ENCODE measurements around the gene ACOT11. TPM values are rescaled to one million over a fixed set of nuclear protein-coding genes. Genes with fewer than 3 reads are reported as not detected.

The ACOT11 gene
- total and polyA plus RNA-seq, 3 donors from 2014 or later, result 4.9 to 33.8 (median 19.1) TPM

DNA sequence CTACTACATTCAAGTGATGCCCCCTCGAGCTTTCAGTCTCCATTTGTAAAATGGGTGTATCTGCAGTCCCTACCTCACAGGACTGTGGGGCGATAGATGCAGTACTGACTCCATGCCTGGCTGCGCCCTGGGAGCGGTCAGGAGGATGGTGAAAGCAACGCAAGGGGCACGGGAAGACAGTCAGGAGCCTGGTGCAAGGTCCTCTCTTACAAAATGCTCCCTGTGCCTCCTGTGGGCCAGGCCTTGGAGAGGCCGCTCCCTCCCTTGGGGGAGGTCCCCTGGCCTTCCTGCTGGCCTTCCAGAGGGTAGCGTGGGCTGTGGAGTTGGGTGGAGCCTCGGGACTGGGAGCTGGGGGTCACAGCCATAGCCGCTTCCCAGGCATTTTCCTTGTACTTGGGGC is 53.7 kb downstream of the ACOT11 start:
- intact Hi-C loops (cut with DNase I; ENCODE audit: low total_unique reads), result no loop called here
- H3K27ac ChIP-seq, result no peak overlapping the region
- no peaks in the 10 kb centered on the region for H3K9me3 ChIP-seq
- H3K36me3 ChIP-seq (ENCODE audit: low read depth, missing control alignments), result no peaks in the 10 kb centered on the region
- H3K4me3 ChIP-seq, result no peak overlapping the region
- no peaks in the 10 kb centered on the region for H3K4me1 ChIP-seq
- no peaks in the 10 kb centered on the region for H3K27me3 ChIP-seq
- 89 to 100% methylated on average over 1 to 7 of the region's 10 CpGs for WGBS, 2 donors
- DNase-seq, result no peak
- TF ChIP-seq, protein P1, sequence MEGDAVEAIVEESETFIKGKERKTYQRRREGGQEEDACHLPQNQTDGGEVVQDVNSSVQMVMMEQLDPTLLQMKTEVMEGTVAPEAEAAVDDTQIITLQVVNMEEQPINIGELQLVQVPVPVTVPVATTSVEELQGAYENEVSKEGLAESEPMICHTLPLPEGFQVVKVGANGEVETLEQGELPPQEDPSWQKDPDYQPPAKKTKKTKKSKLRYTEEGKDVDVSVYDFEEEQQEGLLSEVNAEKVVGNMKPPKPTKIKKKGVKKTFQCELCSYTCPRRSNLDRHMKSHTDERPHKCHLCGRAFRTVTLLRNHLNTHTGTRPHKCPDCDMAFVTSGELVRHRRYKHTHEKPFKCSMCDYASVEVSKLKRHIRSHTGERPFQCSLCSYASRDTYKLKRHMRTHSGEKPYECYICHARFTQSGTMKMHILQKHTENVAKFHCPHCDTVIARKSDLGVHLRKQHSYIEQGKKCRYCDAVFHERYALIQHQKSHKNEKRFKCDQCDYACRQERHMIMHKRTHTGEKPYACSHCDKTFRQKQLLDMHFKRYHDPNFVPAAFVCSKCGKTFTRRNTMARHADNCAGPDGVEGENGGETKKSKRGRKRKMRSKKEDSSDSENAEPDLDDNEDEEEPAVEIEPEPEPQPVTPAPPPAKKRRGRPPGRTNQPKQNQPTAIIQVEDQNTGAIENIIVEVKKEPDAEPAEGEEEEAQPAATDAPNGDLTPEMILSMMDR (IDR thresholded peaks at IDR 0.05), result no peak
- TF ChIP-seq POLR2A (IDR thresholded peaks at IDR 0.05), result no peak

DNA sequence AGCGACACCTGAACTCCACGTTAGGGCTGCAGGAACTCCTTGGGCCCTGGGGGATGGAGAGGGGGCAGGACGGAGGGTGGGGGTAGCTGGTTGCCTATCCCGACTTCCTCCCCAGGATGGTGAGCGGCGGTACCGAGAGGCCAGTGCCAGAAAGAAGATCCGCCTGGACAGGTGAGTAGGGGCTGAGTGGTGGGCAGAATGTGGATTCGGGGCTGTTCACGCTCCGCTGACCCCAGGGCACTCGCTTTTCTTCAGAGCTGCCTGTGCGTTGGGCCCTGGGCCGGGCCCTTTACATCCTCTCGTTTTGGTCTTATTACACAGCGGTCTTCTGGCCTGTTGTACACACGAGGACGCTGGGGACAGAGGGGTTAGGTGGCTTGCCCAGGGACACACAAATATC is 54.5 kb downstream of the ACOT11 start:
- no peak for DNase-seq
- TF ChIP-seq, protein P1 (IDR thresholded peaks at IDR 0.05), result no peak
- no peak for TF ChIP-seq POLR2A (IDR thresholded peaks at IDR 0.05)
- H3K4me3 ChIP-seq, result no peak overlapping the region
- no peak overlapping the region for H3K27ac ChIP-seq
- WGBS, 2 donors, result 89 to 91% methylated on average over 18 of the region's 18 CpGs
- no peaks in the 10 kb centered on the region for H3K36me3 ChIP-seq (ENCODE audit: low read depth, missing control alignments)
- no peaks in the 10 kb centered on the region for H3K27me3 ChIP-seq
- no peaks in the 10 kb centered on the region for H3K4me1 ChIP-seq
- intact Hi-C loops (cut with DNase I; ENCODE audit: low total_unique reads), result no loop called here
- no peaks in the 10 kb centered on the region for H3K9me3 ChIP-seq

DNA sequence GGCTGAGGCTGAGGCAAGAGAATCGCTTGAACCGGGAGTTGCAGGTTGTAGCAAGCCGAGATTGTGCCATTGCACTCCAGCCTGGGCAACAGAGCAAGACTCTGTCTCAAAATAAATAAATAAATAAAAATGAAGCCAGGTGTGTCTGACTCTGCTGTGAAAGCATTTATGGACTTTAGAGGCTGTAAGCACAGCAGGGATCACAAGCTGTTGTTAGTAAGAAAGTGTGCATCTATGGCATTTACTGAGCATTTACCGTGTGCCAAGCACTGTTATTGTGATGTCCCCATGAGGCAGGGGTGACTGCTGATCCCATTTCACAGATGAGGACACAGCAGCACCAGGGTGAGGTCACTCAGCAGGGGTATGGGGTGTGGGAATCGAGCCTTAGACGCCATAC is 55.2 kb downstream of the ACOT11 start:
- H3K27ac ChIP-seq, result no peak overlapping the region
- H3K9me3 ChIP-seq, result no peaks in the 10 kb centered on the region
- DNase-seq, result no peak
- no peak overlapping the region for H3K4me3 ChIP-seq
- intact Hi-C loops (cut with DNase I; ENCODE audit: low total_unique reads), result no loop called here
- H3K4me1 ChIP-seq, result no peaks in the 10 kb centered on the region
- no peaks in the 10 kb centered on the region for H3K36me3 ChIP-seq (ENCODE audit: low read depth, missing control alignments)
- no peaks in the 10 kb centered on the region for H3K27me3 ChIP-seq
- no peak for TF ChIP-seq POLR2A (IDR thresholded peaks at IDR 0.05)
- TF ChIP-seq, protein P1 (IDR thresholded peaks at IDR 0.05), result no peak
- WGBS, 2 donors, result 95% methylated on average over 6 of the region's 6 CpGs

DNA sequence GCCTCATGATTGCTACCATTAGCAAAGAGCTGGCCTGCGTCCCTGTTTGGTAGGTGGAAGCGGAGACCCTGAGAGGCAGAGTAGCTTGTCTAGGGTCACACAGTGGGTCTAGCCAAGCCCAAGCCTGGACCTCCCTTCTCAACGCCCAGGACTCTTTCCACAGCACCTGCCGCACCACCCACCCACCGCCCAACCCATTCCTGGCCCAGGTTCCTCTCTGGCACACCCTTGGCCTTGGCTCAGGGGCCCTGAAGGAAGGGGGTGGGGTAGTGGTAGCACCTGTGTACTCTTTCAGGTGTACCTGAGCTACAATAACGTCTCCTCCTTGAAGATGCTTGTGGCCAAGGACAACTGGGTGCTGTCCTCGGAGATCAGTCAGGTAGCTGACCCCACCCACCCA is 56.0 kb downstream of the ACOT11 start:
- Histone ChIP-seq H3K4me1 (no peaks in the 10 kb centered on the region), H3K4me3 (no peak overlapping the region), H3K36me3 (ENCODE audit: low read depth, missing control alignments) (no peaks in the 10 kb centered on the region), H3K9me3 (no peaks in the 10 kb centered on the region), H3K27me3 (no peaks in the 10 kb centered on the region), H3K27ac (no peak overlapping the region)
- intact Hi-C loops (cut with DNase I; ENCODE audit: low total_unique reads), result no loop called here
- no peak for TF ChIP-seq POLR2A (IDR thresholded peaks at IDR 0.05)
- TF ChIP-seq, protein P1 (IDR thresholded peaks at IDR 0.05), result no peak
- no peak for DNase-seq
- whole genome bisulfite sequencing, 2 donors, result 77 to 90% methylated on average over 2 to 7 of the region's 7 CpGs

DNA sequence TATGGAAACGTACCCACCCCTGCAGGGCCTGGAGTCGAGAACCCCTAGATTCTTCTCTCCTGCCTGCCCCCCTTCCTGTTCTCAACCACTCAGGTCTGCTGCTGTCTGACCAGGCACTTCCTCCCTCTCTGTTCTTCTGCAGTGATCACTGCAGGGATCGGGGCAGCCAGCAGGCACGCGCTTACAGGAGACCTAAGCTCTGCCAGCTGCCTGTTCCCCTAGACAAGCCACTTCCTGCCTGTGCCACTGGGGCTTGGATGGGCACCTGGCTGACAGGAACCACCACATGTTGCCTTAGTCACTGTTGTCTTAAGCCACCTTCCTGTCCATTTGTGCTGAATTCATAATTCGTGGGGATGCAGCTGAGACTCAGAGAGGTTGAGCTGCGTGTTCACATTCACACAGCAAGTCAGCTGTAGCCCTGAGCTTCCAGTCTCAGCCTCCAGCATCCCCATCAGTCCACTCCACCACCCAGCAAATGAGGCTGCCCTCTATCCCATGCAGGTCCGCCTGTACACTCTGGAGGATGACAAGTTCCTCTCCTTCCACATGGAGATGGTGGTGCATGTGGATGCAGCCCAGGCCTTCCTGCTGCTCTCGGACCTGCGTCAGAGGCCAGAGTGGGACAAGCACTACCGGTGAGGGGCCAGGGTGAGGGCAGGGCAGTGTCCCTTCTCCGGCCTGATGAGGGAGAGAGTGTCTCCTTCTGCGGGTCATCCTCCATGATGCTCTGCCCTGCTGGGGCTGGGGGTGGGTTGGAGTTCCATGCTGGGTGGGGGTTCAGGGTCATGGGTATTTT is 56.7 kb downstream of the ACOT11 start:
- WGBS, 2 donors, result 85 to 89% methylated on average over 7 to 13 of the region's 13 CpGs
- Histone ChIP-seq H3K9me3 (no peaks in the 10 kb centered on the region), H3K27ac (no peak overlapping the region), H3K36me3 (ENCODE audit: low read depth, missing control alignments) (no peaks in the 10 kb centered on the region), H3K27me3 (no peaks in the 10 kb centered on the region), H3K4me3 (no peak overlapping the region), H3K4me1 (no peaks in the 10 kb centered on the region)
- no peak for DNase-seq
- intact Hi-C loops (cut with DNase I; ENCODE audit: low total_unique reads), result no loop called here
- TF ChIP-seq, protein P1 (IDR thresholded peaks at IDR 0.05), result no peak
- TF ChIP-seq POLR2A (IDR thresholded peaks at IDR 0.05), result no peak
